ENCODE results near the gene DDX4.
"Not testable (repeated sequence)": the region's sequence is repeated elsewhere in the genome, so short reads cannot be mapped to it uniquely, and the experiment has no call there.

Gene DDX4

DNA sequence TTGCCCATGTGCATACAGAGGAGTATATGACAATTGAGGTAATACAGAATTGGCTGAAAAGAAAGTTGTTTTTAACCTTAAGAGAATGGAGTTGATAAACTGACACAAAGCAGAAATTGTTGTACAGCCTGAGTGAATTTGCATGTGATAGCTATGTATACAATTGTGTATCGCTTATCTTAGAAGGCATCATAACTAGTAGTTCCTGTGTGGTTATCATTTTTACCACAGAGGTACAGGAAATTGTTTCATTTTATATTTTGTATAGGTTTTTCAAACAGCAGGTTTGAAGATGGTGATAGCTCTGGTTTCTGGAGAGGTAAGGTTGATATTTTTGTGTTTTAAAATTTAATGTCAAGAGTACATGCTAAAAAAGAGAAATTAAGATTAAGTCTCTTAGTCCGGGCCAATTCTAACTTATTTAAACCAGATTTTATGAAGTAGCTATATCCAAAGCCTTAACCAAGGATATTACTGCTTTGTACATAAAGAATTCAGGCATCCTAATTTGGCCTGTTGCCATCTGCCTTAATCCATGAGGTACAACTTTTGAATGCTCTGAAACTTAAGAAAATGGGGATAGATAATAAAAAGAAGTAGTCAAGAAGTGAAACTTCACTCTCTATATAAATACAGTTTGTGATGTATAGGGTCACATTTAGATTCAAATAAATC lies 26.0 kb downstream of the DDX4 start:
- CTCF ChIA-PET, result no interaction called here
- POLR2A ChIA-PET, result no interaction called here
- TF ChIP-seq LEF1 (IDR thresholded peaks at IDR 0.05; ENCODE audit: borderline replicate concordance), result no peak
- no peak for TF ChIP-seq FOXM1 (IDR thresholded peaks at IDR 0.05; ENCODE audit: borderline replicate concordance)
- no peak for TF ChIP-seq ELF4 (IDR thresholded peaks at IDR 0.05)
- TF ChIP-seq BHLHE40 (IDR thresholded peaks at IDR 0.05; ENCODE audit: borderline replicate concordance), result no peak
- TF ChIP-seq FOXK2 (IDR thresholded peaks at IDR 0.05), result no peak
- TF ChIP-seq, protein P1, sequence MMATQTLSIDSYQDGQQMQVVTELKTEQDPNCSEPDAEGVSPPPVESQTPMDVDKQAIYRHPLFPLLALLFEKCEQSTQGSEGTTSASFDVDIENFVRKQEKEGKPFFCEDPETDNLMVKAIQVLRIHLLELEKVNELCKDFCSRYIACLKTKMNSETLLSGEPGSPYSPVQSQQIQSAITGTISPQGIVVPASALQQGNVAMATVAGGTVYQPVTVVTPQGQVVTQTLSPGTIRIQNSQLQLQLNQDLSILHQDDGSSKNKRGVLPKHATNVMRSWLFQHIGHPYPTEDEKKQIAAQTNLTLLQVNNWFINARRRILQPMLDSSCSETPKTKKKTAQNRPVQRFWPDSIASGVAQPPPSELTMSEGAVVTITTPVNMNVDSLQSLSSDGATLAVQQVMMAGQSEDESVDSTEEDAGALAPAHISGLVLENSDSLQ (IDR thresholded peaks at IDR 0.05), result no peak
- DNase-seq (ENCODE audit: extremely low spot score), result no peak

- ChIA-PET POLR2A (no interaction called here), CTCF (no interaction called here)
- DNase-seq (ENCODE audit: extremely low spot score), result no peak
- no peak for TF ChIP-seq CTBP1 (IDR thresholded peaks at IDR 0.05; ENCODE audit: borderline replicate concordance)
- no peak for TF ChIP-seq FOXK2 (IDR thresholded peaks at IDR 0.05)
- no peak for TF ChIP-seq SUZ12 (IDR thresholded peaks at IDR 0.05)
- TF ChIP-seq FOXM1 (IDR thresholded peaks at IDR 0.05; ENCODE audit: borderline replicate concordance), result no peak
- no peak for TF ChIP-seq LEF1 (IDR thresholded peaks at IDR 0.05; ENCODE audit: borderline replicate concordance)
- no peak for TF ChIP-seq SP1 (IDR thresholded peaks at IDR 0.05)
- TF ChIP-seq TARDBP (IDR thresholded peaks at IDR 0.05), result no peak
- no peak for TF ChIP-seq ELF4 (IDR thresholded peaks at IDR 0.05)
- no peak for TF ChIP-seq ZNF384 (IDR thresholded peaks at IDR 0.05)
- TF ChIP-seq ARNT (IDR thresholded peaks at IDR 0.05), result no peak
- TF ChIP-seq, protein P1 (IDR thresholded peaks at IDR 0.05), result no peak
- no peak for TF ChIP-seq HDGF (IDR thresholded peaks at IDR 0.05; ENCODE audit: borderline replicate concordance)
- no peak for TF ChIP-seq BHLHE40 (IDR thresholded peaks at IDR 0.05; ENCODE audit: borderline replicate concordance)
- no peak for TF ChIP-seq FOXA1 (IDR thresholded peaks at IDR 0.05)
- TF ChIP-seq L3MBTL2 (conservative IDR thresholded peaks at IDR 0.05), result no peak
- TF ChIP-seq NFRKB (IDR thresholded peaks at IDR 0.05), result no peak
Measured at GRCh38 chr5:55768279-55768678, 30.4 kb downstream of the DDX4 start.

DNA sequence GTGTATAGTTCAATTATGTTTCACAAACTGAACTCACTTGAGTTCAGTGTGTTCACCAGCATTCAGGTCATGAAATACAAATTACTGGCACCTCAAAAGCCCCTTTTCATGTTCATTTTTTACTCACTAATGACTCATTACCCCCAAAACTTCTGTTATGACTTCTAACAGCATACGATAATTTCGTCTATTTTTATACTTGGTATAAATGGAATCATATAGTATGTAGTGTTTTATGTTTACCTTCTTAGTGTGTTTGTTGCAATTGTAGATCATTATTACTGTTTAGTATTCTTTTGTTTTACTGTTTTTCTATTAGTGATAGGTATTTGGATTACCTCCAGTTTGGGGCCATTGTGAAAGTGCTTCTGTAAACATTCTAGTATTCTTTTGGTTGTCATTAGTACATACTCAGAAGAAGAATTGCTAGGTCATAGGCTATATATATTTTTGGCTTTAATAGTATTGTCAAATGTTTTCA lies 33.4 kb downstream of the DDX4 start:
- TF ChIP-seq L3MBTL2 (conservative IDR thresholded peaks at IDR 0.05), result no peak
- no peak for TF ChIP-seq BHLHE40 (IDR thresholded peaks at IDR 0.05; ENCODE audit: borderline replicate concordance)
- no peak for TF ChIP-seq ELF4 (IDR thresholded peaks at IDR 0.05)
- TF ChIP-seq LEF1 (IDR thresholded peaks at IDR 0.05; ENCODE audit: borderline replicate concordance), result no peak
- TF ChIP-seq SP1 (IDR thresholded peaks at IDR 0.05), result no peak
- no peak for TF ChIP-seq FOXA1 (IDR thresholded peaks at IDR 0.05)
- TF ChIP-seq ARNT (IDR thresholded peaks at IDR 0.05), result no peak
- TF ChIP-seq HDGF (IDR thresholded peaks at IDR 0.05; ENCODE audit: borderline replicate concordance), result no peak
- no peak for TF ChIP-seq CTBP1 (IDR thresholded peaks at IDR 0.05; ENCODE audit: borderline replicate concordance)
- TF ChIP-seq, protein P1 (IDR thresholded peaks at IDR 0.05), result no peak
- TF ChIP-seq SUZ12 (IDR thresholded peaks at IDR 0.05), result no peak
- TF ChIP-seq TARDBP (IDR thresholded peaks at IDR 0.05), result no peak
- no peak for TF ChIP-seq NFRKB (IDR thresholded peaks at IDR 0.05)
- CTCF ChIA-PET, result no interaction called here
- POLR2A ChIA-PET, result no interaction called here
- no peak for DNase-seq (ENCODE audit: extremely low spot score)

- ChIA-PET CTCF (no interaction called here), POLR2A (no interaction called here)
- no peak for DNase-seq (ENCODE audit: extremely low spot score)
- TF ChIP-seq ARNT (IDR thresholded peaks at IDR 0.05) (no peak), CTBP1 (IDR thresholded peaks at IDR 0.05; ENCODE audit: borderline replicate concordance) (no peak), NFRKB (IDR thresholded peaks at IDR 0.05) (no peak), HDGF (IDR thresholded peaks at IDR 0.05; ENCODE audit: borderline replicate concordance) (no peak), FOXA1 (IDR thresholded peaks at IDR 0.05) (no peak), SUZ12 (IDR thresholded peaks at IDR 0.05) (no peak), FOXM1 (IDR thresholded peaks at IDR 0.05; ENCODE audit: borderline replicate concordance) (no peak), ELF4 (IDR thresholded peaks at IDR 0.05) (no peak), L3MBTL2 (conservative IDR thresholded peaks at IDR 0.05) (no peak)
Measured at GRCh38 chr5:55773057-55773456, 35.2 kb downstream of the DDX4 start.

- POLR2A ChIA-PET, result no interaction called here
- TF ChIP-seq ZNF384 (IDR thresholded peaks at IDR 0.05), result no peak
- no peak for TF ChIP-seq FOXA1 (IDR thresholded peaks at IDR 0.05)
- TF ChIP-seq ARNT (IDR thresholded peaks at IDR 0.05), result no peak
- TF ChIP-seq FOXM1 (IDR thresholded peaks at IDR 0.05; ENCODE audit: borderline replicate concordance), result no peak
- CTCF ChIA-PET, result no interaction called here
- no peak for DNase-seq (ENCODE audit: extremely low spot score)
Measured at GRCh38 chr5:55777332-55777731, 39.5 kb downstream of the DDX4 start.

DNA sequence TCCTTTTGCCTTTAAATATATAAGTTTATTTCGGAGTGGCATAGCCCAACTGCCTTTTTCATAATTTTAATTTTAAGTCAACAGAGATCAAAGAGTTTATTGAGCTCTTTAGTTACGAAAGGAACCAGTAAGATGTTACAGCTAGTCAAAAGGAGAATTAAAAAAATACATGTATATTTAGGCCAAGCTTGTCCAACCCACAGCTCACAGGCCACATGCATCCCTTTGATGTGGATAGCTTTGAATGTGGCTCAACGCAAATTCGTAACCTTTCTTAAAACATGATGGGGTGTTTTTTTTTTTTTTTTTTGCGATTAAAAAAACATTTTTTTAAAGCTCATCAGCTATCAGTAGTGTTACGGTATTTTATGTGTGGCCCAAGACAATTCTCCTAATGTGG lies 63.1 kb downstream of the DDX4 start:
- DNase-seq (ENCODE audit: extremely low spot score), result no peak
- CTCF ChIA-PET, result interaction anchor here (0.7 kb wide), 1 partner anchor 341 kb away, joined by 3 read pairs; no protein-coding TSS in a partner anchor
- TF ChIP-seq L3MBTL2 (conservative IDR thresholded peaks at IDR 0.05), result no peak
- no peak for TF ChIP-seq BHLHE40 (IDR thresholded peaks at IDR 0.05; ENCODE audit: borderline replicate concordance)
- no peak for TF ChIP-seq SP1 (IDR thresholded peaks at IDR 0.05)
- TF ChIP-seq NFRKB (IDR thresholded peaks at IDR 0.05), result no peak
- TF ChIP-seq SUZ12 (IDR thresholded peaks at IDR 0.05), result no peak
- POLR2A ChIA-PET, result no interaction called here

GRCh38 chr5:55808814-55809213 lies 71.0 kb downstream of the DDX4 start:
- DNase-seq (ENCODE audit: extremely low spot score); POLR2A ChIA-PET; CTCF ChIA-PET: not testable (repeated sequence)

- POLR2A ChIA-PET; DNase-seq (ENCODE audit: extremely low spot score); CTCF ChIA-PET: not testable (repeated sequence)
Measured at GRCh38 chr5:55815939-55816338, 78.1 kb downstream of the DDX4 start.
